Measurements from ENCODE around the gene EFNB2. TPM values are rescaled to one million over a fixed set of nuclear protein-coding genes. Genes with fewer than 3 reads are reported as not detected.

The EFNB2 gene
- total and polyA plus RNA-seq, 9 donors: 3.7 to 33.2 (median 13.5) TPM

DNA sequence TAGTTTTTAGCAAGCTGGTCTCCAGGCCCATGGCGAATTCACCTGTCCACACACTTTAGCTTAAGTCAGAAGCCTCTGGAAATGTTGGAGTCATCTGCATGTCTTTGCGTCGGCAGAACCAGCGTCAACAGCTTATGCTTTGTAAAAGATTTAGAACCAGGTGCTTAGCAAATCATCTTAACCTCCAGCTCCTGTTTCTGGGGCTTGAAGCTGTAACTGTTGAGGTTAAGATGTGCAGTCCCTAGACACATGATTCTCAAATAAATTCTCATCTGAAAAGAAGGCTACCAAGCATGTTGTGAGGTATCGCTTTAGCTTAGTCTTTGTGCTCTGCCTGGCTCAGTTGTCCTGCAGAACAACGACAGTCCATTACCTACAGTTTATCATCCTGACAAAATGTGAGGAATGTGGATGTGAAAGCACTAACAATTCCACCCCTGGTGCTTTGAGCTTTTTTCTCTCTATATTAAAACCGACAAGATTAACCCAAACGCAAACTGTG is 4.4 kb downstream of the EFNB2 start:
- DNase-seq: no peak
- intact Hi-C loops (cut with DNase I): no loop called here
- Histone ChIP-seq H3K27ac (no peak overlapping the region), H3K9me3 (no peaks in the 10 kb centered on the region), H3K27me3 (no peaks in the 10 kb centered on the region), H3K36me3 (no peaks in the 10 kb centered on the region), H3K4me1 (ENCODE audit: insufficient read depth) (peaks cover 8% of the 10 kb centered on the region), H3K4me3 (no peak overlapping the region)
- TF ChIP-seq POLR2A (IDR thresholded peaks at IDR 0.05) (no peak), CTCF (IDR thresholded peaks at IDR 0.05) (no peak), EP300 (IDR thresholded peaks at IDR 0.05) (no peak)
- WGBS, 3 donors: 85 to 96% (median 85%) methylated on average over 8 of the region's 8 CpGs

DNA sequence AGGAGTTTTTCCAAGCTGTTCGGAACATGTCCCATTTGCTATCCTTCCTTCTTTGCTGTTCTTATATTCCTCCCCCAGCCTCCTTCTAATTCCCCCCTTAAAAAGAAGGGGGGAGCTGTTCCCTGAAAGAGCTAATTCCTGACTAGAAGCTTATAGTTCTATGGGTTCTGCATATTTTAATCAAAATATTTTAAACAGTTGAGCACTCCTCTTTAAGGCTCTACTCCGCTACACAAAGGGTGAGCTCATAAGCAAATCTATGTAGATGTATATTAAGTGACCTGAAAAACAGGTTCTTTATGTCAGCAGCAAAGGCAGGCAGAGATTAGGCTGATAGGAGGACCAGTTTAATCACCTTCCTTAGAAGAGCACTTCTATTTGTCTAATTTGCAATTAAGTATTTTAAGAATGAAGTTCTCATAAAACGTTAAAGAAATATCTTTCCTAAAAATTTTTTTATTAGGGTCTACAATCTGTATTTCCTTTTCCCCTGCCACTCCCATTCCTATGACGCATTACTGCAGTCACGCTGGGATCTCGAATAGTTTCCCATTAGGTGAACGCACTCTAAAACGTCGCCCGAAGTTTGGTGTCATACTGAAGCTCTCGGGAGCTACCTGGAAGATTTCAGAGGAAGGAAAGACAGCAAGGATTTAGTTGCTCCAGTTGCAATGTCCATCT is 5.2 kb downstream of the EFNB2 start:
- 87 to 89% (median 89%) methylated on average over 11 of the region's 11 CpGs for WGBS, 3 donors
- Histone ChIP-seq H3K4me1 (ENCODE audit: insufficient read depth) (peaks cover 8% of the 10 kb centered on the region), H3K27ac (no peak overlapping the region), H3K9me3 (no peaks in the 10 kb centered on the region), H3K4me3 (no peak overlapping the region), H3K27me3 (no peaks in the 10 kb centered on the region), H3K36me3 (no peaks in the 10 kb centered on the region)
- TF ChIP-seq EP300 (IDR thresholded peaks at IDR 0.05): no peak
- no peak for TF ChIP-seq POLR2A (IDR thresholded peaks at IDR 0.05)
- TF ChIP-seq CTCF (IDR thresholded peaks at IDR 0.05): no peak
- intact Hi-C loops (cut with DNase I): no loop called here
- DNase-seq: no peak

DNA sequence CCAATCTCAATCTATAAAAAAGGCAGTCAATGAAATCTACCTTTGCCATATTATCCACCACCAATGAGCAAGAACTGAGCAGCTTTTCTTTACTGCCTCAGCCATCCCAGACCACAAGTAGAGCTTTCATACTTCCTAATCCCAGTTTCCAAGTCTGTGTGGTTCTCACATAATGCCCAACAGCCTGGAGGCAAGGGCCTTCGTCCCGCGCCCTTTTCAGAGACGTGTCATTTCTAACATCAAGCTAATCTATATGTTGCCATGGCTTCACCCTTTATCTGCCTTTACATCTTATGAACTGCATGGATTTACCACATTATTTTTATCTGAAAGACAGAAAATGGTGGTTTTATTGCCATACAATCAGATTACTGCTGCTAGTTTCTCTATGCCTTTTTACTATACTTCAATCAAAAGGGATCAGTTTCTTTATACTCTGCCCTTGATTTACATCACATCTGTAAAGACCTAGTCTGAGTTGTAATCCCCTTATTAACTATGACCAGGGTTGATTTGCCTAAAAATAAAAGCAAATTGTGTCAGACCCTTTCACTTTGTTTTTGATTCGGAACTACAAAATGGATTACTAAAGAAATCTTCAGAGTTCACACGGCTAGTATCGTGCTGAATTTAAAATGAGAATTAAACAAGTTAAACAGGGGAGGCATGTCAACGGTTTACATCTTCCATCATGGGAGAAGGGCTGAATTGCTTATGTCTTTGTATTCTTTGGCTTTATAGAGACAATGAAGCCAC is 5.9 kb downstream of the EFNB2 start:
- Histone ChIP-seq H3K27me3 (no peaks in the 10 kb centered on the region), H3K9me3 (no peaks in the 10 kb centered on the region), H3K4me3 (no peak overlapping the region), H3K4me1 (ENCODE audit: insufficient read depth) (peaks cover 6% of the 10 kb centered on the region), H3K36me3 (no peaks in the 10 kb centered on the region), H3K27ac (no peak overlapping the region)
- intact Hi-C loops (cut with DNase I): no loop called here
- DNase-seq: no peak
- TF ChIP-seq EP300 (IDR thresholded peaks at IDR 0.05) (no peak), CTCF (IDR thresholded peaks at IDR 0.05) (no peak), POLR2A (IDR thresholded peaks at IDR 0.05) (no peak)
- 83 to 88% (median 87%) methylated on average over 8 of the region's 8 CpGs for WGBS, 3 donors

DNA sequence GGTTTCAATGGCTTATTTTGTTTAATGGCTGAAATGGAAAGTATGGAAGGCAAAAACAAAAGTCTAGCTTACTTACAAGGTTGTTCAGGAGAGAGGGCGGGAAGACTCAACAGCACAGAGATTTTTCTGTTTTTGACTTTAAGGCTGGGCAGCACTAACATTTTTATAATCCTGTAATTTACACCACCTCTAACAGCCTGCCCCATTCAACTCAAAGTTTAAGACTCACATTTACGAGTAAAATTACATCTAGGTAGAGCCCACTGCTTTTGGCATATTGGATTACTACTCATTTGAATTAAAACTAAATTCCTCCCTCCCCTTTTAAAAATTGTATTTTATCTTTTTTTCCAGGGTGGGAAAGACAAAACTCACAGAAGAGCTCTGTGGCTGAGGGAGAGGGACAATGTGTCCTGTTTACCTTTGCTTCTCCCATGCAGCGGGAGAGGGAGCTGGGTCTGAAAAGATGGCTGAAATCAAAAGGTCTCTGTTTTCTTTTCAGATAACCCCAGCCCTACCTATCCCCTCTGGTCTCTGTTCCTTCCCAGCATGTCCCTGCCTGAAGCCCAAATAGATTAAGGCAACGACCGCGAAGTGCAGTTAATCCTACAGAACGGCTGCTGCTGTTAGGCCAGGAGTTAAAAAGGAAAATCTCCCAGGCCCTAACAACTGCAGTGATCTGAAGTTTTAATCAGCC is 6.6 kb downstream of the EFNB2 start:
- intact Hi-C loops (cut with DNase I): no loop called here
- Histone ChIP-seq H3K36me3 (no peaks in the 10 kb centered on the region), H3K27ac (no peak overlapping the region), H3K4me1 (ENCODE audit: insufficient read depth) (peaks cover 1% of the 10 kb centered on the region), H3K4me3 (no peak overlapping the region), H3K9me3 (no peaks in the 10 kb centered on the region), H3K27me3 (no peaks in the 10 kb centered on the region)
- TF ChIP-seq CTCF (IDR thresholded peaks at IDR 0.05) (no peak), EP300 (IDR thresholded peaks at IDR 0.05) (no peak), POLR2A (IDR thresholded peaks at IDR 0.05) (no peak)
- 93 to 96% (median 95%) methylated on average over 7 of the region's 7 CpGs for WGBS, 3 donors
- no peak for DNase-seq

Measured in ovary (tissue), 9 donors.